ENCODE results near the gene DMD. TPM values are rescaled to one million over a fixed set of nuclear protein-coding genes. Genes with fewer than 3 reads are reported as not detected.

Gene DMD
- total and polyA plus RNA-seq, 7 donors = 2.5 to 260 (median 183) TPM

GRCh38 chrX:31316340-31316991 lies 1894.9 kb downstream of the DMD start:
- Histone ChIP-seq H3K4me1 (peaks cover 0 to 23% (median 2%) of the 10 kb centered on the region in 4 donors), H3K27me3 (no peaks in the 10 kb centered on the region), H3K36me3 (no peaks in the 10 kb centered on the region), H3K4me3 (no peak overlapping the region), H3K9me3 (no peaks in the 10 kb centered on the region), H3K27ac (no peak overlapping the region)
- no peak for TF ChIP-seq POLR2A (IDR thresholded peaks at IDR 0.05)
- no peak for TF ChIP-seq POLR2AphosphoS5 (IDR thresholded peaks at IDR 0.05)
- no peak for TF ChIP-seq CTCF (IDR thresholded peaks at IDR 0.05)
- TF ChIP-seq EP300 (IDR thresholded peaks at IDR 0.05) = no peak
- DNase-seq = no peak
- WGBS, 2 donors = 19 to 71% methylated on average over 2 of the region's 2 CpGs
- intact Hi-C loops (cut with DNase I) = no loop called here

- TF ChIP-seq POLR2A (IDR thresholded peaks at IDR 0.05) (no peak), POLR2AphosphoS5 (IDR thresholded peaks at IDR 0.05) (no peak), CTCF (IDR thresholded peaks at IDR 0.05) (no peak), EP300 (IDR thresholded peaks at IDR 0.05) (no peak)
- Histone ChIP-seq H3K4me1 (peaks cover 0 to 18% (median 2%) of the 10 kb centered on the region in 4 donors), H3K36me3 (no peaks in the 10 kb centered on the region), H3K27me3 (no peaks in the 10 kb centered on the region), H3K9me3 (no peaks in the 10 kb centered on the region), H3K27ac (peak overlapping the region in 3 of 4 donors; percentile 31 to 55 (median 46)), H3K4me3 (no peak overlapping the region)
- WGBS, 2 donors = 59 to 84% methylated on average over 3 of the region's 3 CpGs
- intact Hi-C loops (cut with DNase I) = no loop called here
- no peak for DNase-seq
Observed at GRCh38 chrX:31314921-31315320, 1896.4 kb downstream of the DMD start.

GRCh38 chrX:31307952-31308351 lies 1903.4 kb downstream of the DMD start:
- Histone ChIP-seq H3K9me3 (no peaks in the 10 kb centered on the region), H3K4me1 (no peaks in the 10 kb centered on the region), H3K36me3 (no peaks in the 10 kb centered on the region), H3K27ac (no peak overlapping the region), H3K27me3 (no peaks in the 10 kb centered on the region), H3K4me3 (no peak overlapping the region)
- TF ChIP-seq CTCF (IDR thresholded peaks at IDR 0.05) = no peak
- no peak for TF ChIP-seq EP300 (IDR thresholded peaks at IDR 0.05)
- no peak for TF ChIP-seq POLR2AphosphoS5 (IDR thresholded peaks at IDR 0.05)
- no peak for TF ChIP-seq POLR2A (IDR thresholded peaks at IDR 0.05)
- DNase-seq = no peak
- 93 to 94% methylated on average over 5 of the region's 5 CpGs for WGBS, 2 donors
- intact Hi-C loops (cut with DNase I) = no loop called here

GRCh38 chrX:31302573-31303075 lies 1908.7 kb downstream of the DMD start:
- Histone ChIP-seq H3K4me1 (no peaks in the 10 kb centered on the region), H3K27ac (no peak overlapping the region), H3K27me3 (no peaks in the 10 kb centered on the region), H3K4me3 (no peak overlapping the region), H3K9me3 (no peaks in the 10 kb centered on the region), H3K36me3 (no peaks in the 10 kb centered on the region)
- intact Hi-C loops (cut with DNase I) = no loop called here
- 86 to 92% methylated on average over 1 of the region's 1 CpG for WGBS, 2 donors
- TF ChIP-seq POLR2A (IDR thresholded peaks at IDR 0.05) (no peak), CTCF (IDR thresholded peaks at IDR 0.05) (no peak), EP300 (IDR thresholded peaks at IDR 0.05) (no peak), POLR2AphosphoS5 (IDR thresholded peaks at IDR 0.05) (no peak)
- DNase-seq = no peak

Measured in sigmoid colon (tissue), 7 donors.